ENCODE results near the gene TNP2.

DNA sequence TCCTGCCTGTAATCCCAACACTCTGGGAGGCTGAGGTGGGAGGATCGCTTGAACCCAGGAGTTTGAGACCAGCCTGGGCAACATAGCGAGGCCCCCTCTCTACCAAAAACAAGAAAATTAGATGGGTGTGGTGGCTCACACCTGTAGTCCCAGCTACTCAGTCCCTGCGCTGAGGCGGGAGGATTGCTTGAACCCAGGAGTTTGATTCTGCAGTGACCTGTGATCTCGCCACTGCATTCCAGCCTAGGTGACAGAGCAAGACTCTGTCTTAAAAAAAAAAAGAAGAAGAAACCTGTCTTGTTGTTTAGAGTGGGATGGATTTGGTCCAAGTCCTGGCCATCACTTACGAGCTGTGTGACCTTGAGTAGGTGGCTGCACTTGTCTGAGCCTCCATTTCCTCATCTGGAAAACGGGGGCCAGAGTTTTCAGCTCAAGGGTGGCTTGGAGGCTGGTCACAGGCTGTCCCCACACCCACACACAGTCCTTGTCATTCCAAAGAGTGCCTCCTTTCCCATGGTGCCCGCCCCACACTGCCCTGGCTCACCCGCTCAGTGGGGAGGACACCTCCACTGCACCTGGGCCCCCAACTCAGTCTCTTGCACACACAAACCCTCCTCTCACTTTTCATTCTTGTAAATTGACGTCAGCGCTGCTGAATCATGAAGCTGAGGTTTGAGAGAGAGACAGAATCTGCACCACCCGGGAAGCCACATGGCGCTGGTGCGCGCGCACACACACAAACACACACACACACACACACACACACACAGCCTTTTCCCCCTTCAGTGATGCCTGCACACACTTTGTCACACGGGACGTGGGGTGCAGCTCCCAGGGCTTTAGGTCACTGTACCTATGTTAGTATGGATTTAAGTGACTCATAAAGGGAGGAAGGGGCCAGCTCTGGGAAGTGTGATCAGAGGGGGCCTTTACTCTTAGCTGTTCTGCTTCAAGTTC lies 17.3 kb downstream of the TNP2 start:
- TF ChIP-seq, protein P1, sequence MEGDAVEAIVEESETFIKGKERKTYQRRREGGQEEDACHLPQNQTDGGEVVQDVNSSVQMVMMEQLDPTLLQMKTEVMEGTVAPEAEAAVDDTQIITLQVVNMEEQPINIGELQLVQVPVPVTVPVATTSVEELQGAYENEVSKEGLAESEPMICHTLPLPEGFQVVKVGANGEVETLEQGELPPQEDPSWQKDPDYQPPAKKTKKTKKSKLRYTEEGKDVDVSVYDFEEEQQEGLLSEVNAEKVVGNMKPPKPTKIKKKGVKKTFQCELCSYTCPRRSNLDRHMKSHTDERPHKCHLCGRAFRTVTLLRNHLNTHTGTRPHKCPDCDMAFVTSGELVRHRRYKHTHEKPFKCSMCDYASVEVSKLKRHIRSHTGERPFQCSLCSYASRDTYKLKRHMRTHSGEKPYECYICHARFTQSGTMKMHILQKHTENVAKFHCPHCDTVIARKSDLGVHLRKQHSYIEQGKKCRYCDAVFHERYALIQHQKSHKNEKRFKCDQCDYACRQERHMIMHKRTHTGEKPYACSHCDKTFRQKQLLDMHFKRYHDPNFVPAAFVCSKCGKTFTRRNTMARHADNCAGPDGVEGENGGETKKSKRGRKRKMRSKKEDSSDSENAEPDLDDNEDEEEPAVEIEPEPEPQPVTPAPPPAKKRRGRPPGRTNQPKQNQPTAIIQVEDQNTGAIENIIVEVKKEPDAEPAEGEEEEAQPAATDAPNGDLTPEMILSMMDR (IDR thresholded peaks at IDR 0.05) = no peak
- no peak for TF ChIP-seq POLR2A (IDR thresholded peaks at IDR 0.05)
